Fibroblast of skin of left quadriceps (primary cell): ENCODE measurements around the gene AFAP1.

Experiments used
- DNase-seq, 2 experiments: peaks; one replicate each; pipeline ENCODE4 v3.0.0-alpha.2; 2013; ENCODE audit warnings: low read depth in 2 of 2

Gene AFAP1

GRCh38 chr4:7821245-7822136 lies 118.2 kb downstream of the AFAP1 start:
- DNase-seq = no peak

GRCh38 chr4:7820031-7820818 lies 119.4 kb downstream of the AFAP1 start:
- no peak for DNase-seq

- no peak for DNase-seq
These were observed 120.2 kb downstream of the AFAP1 start for GRCh38 chr4:7819446-7819845.

DNA sequence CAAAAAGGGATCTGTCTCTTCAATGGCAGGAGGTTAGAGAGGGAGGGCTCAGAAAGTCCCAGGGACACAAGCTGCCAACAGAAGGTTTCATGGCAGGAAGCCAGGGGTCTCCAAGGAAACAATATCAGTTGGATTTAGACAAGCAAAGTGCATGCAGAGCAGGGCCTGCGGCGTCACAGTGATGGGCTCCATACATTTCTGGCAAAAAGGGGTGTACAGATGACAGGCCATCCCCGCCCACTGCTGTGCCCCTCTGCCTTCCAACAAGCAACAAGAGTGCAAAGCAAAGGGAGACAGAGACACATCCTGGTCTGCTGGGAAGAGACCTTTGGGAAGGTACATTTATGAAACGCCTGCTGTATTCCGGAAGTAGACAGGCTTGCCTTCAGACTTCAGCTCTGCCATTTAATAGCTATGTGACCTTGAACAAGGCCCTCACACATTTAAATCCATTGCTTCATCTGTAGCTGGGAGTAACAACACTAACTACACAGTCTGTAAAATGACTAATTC lies 121.2 kb downstream of the AFAP1 start:
- DNase-seq = no peak

- no peak for DNase-seq
These were observed 121.7 kb downstream of the AFAP1 start for GRCh38 chr4:7817877-7818398.

DNA sequence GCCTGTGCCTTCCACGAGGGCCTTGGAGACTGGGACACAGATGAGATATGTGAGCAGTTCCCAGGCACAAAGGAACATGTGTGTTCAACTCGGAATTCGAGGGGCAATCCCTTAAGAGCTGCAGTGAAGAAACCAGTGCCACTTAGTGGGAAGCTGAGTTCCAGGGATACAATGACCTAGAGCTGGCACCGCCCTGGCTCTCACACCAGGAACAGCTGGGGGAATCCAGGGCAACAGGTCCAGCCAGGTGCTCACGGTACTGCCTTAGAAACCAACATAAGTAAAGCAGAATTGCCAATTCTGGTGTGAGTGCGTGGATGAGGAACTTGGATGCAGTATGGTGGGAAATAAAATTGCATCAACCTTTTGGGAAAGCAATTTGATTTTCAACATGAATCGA lies 122.9 kb downstream of the AFAP1 start:
- no peak for DNase-seq

GRCh38 chr4:7815981-7816380 lies 123.7 kb downstream of the AFAP1 start:
- DNase-seq = no peak

DNA sequence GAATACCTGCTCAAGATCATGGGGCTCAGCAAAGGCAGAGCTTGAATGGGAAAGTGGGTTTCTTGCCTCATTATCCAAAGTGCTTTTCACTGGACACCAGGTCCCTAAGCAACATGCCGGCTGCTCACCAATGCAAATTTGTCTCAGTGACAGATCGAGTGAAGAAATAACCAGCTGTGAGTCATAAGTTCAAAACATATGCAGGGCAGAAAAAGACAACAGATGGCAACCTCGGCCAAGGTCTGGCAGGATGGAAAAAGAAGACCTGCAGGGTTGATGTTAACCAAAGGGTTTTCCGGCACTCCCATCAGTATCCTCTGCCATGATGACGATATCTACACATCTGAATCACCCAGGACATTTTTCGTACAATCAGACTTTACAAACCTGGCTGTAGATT lies 124.1 kb downstream of the AFAP1 start:
- no peak for DNase-seq

- no peak for DNase-seq
These were observed 125.2 kb downstream of the AFAP1 start for GRCh38 chr4:7814451-7814850.

DNA sequence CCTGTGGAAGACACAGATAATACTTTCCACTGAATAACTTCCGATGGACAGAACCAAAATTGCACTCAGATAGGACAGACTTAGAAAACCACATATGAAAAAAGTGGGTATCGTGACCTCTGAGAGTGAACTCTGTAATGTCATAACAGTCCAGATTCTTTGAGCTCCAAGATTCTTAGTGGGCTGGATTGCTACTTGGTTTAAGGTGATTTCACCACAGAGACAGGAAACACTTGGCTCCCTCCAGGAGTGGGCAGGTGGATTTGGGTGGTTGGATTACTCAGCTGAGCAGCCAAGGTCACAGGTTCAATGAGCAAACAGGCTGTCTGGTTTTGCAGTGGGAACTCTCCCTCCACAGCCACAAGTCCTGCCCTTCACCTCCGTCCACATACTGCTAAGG lies 126.0 kb downstream of the AFAP1 start:
- no peak for DNase-seq

DNA sequence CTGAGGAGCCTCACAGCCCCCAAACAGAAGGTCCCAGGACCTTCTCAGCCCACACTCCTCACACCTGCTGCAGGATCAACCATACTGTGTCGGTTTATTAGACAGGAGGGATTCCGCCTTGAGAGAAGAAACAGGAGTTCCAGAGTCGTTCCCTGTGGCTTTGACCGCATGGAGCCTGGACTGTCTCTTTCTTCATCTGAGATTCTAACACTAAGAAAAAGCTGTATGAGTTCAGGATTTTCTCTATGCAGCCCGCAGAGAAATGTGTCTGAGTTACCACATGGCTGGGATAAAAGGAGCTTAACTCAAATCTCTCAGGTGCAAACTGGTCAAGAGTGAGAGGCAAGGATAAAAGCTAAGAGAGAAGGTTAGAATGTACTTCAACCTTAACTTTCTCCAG lies 126.7 kb downstream of the AFAP1 start:
- no peak for DNase-seq

DNA sequence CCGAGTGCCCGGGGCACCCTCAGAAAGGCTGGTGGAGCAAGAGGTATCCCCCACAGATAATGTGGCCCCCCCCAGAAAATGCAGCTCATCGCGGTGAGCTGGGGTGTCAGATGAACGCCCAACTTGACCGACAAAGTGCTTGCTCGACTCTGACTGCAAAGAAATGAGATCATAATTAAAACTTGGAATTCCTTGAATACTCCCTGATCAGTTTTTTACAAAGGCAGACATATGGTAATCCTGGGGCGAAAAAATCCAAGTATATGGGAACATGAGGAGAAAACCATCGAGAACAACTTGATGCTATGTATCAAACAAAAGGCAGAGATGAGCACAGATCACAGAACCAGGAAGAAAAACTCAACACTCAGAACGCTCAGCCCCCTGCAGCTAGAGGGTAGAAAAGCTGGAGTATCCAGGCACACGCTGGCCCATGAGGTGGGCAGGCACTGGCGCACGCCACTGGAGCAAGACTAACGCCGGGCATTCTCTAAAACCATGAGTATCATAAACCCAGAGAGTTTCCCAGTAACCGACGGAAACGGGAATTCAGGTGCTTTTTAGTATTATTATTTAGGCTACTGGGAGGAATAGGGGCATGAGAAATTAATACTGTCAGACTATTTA lies 127.3 kb downstream of the AFAP1 start:
- DNase-seq = no peak

GRCh38 chr4:7811536-7812191 lies 128.0 kb downstream of the AFAP1 start:
- no peak for DNase-seq

- no peak for DNase-seq
These were observed 128.7 kb downstream of the AFAP1 start for GRCh38 chr4:7810783-7811535.

- DNase-seq = no peak
These were observed 130.9 kb downstream of the AFAP1 start for GRCh38 chr4:7808752-7809151.

DNA sequence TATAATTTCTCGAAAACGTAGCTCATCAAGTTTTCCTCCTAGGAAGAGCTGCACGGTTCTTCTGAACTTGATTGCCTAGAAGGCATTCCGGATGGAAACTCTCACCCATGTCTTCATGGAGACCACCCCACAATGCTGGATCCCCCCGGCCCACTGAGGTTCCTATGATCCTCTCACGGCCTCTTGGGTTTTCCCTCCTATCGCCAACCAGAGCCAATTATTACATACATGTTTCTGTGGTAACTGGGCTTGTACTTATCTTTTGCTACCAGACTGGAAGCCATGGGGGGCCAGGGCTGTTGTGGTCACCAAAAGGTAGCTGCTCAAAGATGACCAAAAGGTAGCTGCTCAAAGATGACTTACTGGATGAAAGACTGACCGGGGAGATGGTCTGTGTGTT lies 131.5 kb downstream of the AFAP1 start:
- DNase-seq = no peak

DNA sequence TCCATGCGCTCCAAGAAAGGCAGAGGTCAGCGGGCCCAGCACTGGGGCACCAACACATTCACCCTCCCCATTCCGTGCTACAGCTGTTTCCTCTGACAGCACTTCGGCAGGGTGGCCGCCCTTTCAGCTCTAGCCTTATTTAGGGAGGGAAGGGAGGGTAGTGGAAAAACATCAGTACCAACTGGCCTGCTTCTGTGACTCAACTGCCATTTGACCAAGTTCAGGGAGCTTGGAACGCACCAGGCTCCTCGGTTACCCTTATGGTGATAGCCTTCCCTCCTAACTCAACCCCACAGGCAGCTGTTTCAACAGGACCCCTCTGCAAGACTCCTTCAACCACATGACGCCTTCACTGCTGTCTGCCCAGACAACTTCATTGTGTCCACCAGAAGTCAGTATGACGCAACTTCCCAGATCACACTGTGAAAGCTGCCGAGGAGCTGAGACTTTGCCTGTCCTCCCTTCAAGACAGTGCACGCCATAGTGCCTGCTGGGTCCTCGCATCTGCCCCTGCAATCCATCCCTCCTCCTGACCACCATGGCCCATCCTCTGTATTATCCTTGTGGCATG lies 132.2 kb downstream of the AFAP1 start:
- no peak for DNase-seq

- no peak for DNase-seq
These were observed 133.1 kb downstream of the AFAP1 start for GRCh38 chr4:7806338-7807090.

DNA sequence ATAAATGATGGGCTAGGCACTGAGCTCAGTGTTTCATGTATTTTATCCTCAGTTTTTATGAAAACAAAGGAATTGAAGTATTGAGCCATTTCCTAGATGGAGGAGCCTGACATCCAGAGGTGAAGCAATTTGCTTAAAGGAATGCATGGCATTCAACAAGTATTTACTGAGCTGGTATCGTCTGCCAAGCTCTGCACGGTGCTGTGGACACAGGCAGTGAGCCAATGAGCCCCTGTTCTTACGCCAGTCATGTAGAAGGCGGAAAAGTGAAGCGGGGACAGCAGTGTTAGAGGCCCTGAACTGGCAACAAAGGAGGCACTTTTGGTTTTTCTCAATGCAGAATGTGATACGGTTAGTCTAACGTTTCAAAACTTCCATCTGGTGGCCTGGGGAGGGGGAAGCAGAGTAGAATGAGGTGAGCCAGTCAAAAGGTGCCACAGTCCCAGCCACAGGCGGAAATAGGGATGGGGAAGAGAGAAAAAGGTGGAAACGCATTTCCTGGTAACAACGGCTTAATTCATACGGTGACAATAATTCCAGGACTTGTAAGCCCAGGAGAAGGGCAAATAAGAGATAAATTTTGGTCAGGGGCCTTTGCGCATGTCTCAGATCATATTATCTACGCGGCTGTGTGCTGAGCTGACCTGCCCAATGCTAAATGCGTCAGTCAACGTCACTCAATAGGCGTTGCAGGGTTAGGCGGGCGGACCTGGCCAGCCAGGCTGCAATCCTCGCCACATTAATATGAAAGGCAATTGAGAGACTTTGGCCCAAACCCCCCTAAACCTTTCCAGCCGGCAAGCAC lies 133.9 kb downstream of the AFAP1 start:
- peak; percentile 85 to 86 for DNase-seq
